GM13976 (cell line): ENCODE data around the gene NRIP2.
"Not testable (repeated sequence)": the region's sequence is repeated elsewhere in the genome, so short reads cannot be mapped to it uniquely, and the experiment has no call there.

Experiments used
- DNase-seq: peaks from one replicate; pipeline ENCODE4 v3.0.0; 2012; ENCODE audit warnings: low spot score
- in situ Hi-C: fragments of 300-500 bp; cut with MboI; formaldehyde crosslinking; loops from one replicate; pipeline ENCODE4 v1.12.0; 2022; ENCODE audit warnings: low sequenced_read_pairs, mixed read lengths, inconsistent platforms; ENCODE audit not compliant: unreplicated experiment
- TF ChIP-seq, protein P1 (sequence below): IDR thresholded peaks from 2 replicates; pipeline ENCODE4 v1.5.1; 2012; ENCODE audit warnings: borderline replicate concordance, mild to moderate bottlenecking; ENCODE audit not compliant: insufficient read depth; ENCODE audit errors: extremely low read depth, missing control alignments, control extremely low read depth

The NRIP2 gene

DNA sequence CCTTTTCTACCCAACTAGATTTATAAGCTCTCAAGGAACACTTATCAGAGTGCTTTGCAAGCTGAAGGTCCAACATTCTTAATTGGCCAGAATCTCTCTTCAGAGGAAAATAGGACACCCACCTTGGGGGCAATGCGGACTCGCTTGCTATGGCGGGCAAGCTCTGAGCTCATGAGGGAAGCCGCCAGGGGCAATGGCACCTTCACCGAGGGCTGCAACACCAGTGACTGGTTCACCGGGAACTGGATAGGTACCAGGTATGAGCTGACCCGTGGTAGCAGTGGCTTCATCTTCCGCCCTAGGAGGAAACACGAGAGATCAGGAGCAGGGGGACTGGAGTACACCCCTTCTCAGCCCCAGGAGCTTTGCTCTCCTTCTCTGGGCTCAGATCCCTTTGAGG lies 29.4 kb upstream of the NRIP2 start:
- TF ChIP-seq, protein P1, sequence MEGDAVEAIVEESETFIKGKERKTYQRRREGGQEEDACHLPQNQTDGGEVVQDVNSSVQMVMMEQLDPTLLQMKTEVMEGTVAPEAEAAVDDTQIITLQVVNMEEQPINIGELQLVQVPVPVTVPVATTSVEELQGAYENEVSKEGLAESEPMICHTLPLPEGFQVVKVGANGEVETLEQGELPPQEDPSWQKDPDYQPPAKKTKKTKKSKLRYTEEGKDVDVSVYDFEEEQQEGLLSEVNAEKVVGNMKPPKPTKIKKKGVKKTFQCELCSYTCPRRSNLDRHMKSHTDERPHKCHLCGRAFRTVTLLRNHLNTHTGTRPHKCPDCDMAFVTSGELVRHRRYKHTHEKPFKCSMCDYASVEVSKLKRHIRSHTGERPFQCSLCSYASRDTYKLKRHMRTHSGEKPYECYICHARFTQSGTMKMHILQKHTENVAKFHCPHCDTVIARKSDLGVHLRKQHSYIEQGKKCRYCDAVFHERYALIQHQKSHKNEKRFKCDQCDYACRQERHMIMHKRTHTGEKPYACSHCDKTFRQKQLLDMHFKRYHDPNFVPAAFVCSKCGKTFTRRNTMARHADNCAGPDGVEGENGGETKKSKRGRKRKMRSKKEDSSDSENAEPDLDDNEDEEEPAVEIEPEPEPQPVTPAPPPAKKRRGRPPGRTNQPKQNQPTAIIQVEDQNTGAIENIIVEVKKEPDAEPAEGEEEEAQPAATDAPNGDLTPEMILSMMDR = no peak
- DNase-seq = no peak
- in situ Hi-C loops = loop anchor here (25.0 kb wide), 1 partner anchor 173 kb away; no protein-coding TSS in a partner anchor

DNA sequence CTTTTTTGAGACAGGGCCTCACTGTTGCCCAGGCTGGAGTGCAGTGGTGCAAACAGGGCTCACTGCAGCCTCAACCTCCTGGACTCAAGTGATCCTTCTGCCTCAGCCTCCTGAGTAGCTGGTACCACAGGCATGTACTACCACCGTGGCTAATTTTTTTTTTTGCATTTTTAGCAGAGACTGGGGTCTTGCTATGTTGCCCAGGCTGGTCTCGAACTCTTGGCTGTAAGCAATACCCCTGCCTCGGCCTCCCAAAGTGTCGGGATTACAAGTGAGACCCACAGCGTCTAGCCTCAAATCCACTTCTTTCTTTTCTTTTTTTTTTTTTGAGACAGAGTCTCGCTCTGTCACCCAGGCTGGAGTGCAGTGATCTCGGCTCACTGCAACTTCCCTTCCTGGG lies 28.6 kb upstream of the NRIP2 start:
- not testable (repeated sequence) for DNase-seq
- in situ Hi-C loops = loop anchor here (25.0 kb wide), 1 partner anchor 174 kb away; no protein-coding TSS in a partner anchor

DNA sequence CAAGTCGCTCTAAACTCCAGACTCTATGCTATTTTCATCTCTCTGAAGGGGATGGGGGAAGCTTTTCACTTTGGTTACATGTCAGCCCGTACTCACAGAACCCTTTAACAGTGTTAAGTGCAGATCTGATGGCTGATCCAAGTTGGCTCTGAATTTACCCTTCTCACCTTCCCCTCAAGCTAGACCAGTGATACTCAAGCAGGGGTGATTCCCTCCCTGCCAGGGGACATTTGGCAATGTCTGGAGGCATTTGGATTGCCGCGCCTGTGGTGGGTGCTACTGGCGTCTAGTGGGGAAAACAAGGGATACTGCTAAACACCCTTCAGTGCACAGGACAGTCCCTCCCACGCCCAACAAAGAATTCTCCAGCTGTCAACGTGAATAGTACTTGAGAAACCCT lies 28.0 kb upstream of the NRIP2 start:
- in situ Hi-C loops = loop anchor here (25.0 kb wide), 1 partner anchor 174 kb away; no protein-coding TSS in a partner anchor
- TF ChIP-seq, protein P1 = no peak

DNA sequence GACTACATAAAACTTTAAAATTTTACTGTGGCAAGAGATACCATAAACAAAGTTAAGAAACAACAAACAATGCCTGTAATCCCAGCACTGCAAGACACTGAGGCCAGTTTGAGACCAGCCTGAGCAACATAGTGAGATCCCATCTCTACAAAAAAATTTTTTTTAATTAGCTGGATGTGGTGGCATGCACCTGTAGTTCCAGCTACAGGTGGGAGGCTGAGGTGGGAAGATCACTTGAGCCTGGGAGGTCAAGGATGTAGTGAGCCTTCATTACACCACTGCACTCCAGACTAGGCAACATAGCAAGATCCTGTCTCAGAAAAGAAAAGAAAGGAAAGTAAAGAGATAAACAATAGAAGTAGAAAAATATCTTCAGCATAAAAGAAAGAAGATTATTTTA lies 25.3 kb upstream of the NRIP2 start:
- TF ChIP-seq, protein P1 = no peak
- in situ Hi-C loops = loop anchor here (25.0 kb wide), 1 partner anchor 177 kb away; no protein-coding TSS in a partner anchor
- no peak for DNase-seq

More for the DNA sequence above, 28.0 kb upstream of the NRIP2 start:
- DNase-seq = no peak

DNA sequence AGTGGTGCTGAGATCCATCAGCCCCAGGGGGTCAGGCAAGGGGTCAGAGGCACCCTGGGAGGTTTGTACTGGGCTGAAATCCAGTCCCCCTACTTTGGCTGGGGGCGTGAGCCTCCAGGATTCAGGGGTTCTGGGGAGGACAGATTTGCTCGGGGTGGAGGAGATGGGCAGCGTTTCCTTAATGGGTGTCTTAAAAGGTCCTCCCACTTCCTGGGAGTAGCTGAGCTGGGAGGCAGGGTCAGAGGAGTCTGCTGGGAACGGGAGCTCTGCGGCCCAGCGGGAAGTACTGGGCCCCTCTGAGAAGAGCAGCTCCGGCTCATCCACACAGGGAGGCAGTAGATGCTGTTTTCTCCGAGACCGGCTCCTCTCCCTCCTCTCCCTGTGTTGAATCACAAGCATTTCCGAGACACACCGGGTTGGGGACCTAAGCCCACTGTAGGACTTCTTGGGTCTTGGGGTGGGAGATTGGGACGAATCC lies 24.1 kb upstream of the NRIP2 start:
- in situ Hi-C loops = loop anchor here (25.0 kb wide), 1 partner anchor 178 kb away; no protein-coding TSS in a partner anchor
- no peak for DNase-seq
- TF ChIP-seq, protein P1 = no peak

DNA sequence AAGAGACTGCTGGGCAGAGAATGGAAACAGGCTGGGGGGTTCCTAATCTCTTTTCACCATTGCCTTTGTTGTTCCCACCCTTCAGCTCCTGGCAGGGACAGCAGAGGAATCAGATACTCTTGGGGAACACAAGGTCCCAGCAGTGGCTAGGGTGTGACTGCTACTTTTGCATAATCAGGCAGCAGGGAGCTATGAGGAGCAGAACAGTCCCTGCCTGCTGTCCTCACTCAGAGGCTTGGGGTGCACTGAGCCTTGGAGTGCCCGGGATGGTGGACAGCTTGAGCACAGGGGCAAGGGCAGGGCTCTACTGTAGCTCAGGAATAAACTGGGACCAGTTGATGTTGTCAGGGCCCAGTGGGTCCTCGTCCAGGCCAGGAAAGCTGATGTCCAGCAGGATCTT lies 23.5 kb upstream of the NRIP2 start:
- in situ Hi-C loops = loop anchor here (25.0 kb wide), 1 partner anchor 179 kb away; no protein-coding TSS in a partner anchor
- TF ChIP-seq, protein P1 = no peak
- DNase-seq = no peak

DNA sequence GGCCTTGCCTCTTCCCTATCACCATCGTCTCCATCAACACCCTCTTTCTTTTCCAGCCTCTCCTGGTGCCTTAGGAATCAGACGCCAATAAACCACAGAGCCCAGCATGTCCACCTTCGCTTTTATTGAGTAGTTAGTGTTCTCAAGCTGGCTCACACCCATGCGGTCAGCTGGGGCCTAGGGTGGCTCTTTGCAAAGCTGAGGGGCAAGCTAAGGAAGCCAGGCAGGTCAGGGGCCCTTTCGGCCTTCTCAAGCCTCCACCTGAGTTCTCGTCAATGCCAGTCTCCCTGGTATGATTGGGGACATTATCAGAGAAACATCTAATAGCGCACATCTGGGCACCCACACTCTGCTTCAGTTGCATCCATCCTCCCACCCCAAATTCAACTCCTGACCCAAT lies 22.7 kb upstream of the NRIP2 start:
- in situ Hi-C loops = loop anchor here (25.0 kb wide), 1 partner anchor 180 kb away; no protein-coding TSS in a partner anchor
- DNase-seq = no peak
- TF ChIP-seq, protein P1 = no peak
